Suprapubic skin (tissue), 4 donors: ENCODE measurements around the gene TGM1.

Experiments
- CTCF ChIP-seq, 2 donors: fragments of 200-600 bp in 1 of 2; fragments of 450-650 bp in 1 of 2; sonication (generic) in 1 of 2; IDR thresholded peaks; one replicate each; pipeline ENCODE4 v1.5.1; 2016 to 2019; ENCODE audit warnings: antibody characterized with exemption in 2 of 2, mild to moderate bottlenecking in 1 of 2, moderate library complexity in 1 of 2
- POLR2A ChIP-seq, 2 donors: fragments of 450-650 bp; IDR thresholded peaks; one replicate each; pipeline ENCODE4 v1.6.1; 2017; ENCODE audit warnings: antibody characterized with exemption in 2 of 2, mild to moderate bottlenecking in 2 of 2, moderate library complexity in 2 of 2
- POLR2AphosphoS5 ChIP-seq, 3 donors: sonication (generic); formaldehyde crosslinking; IDR thresholded peaks; one replicate each; pipeline ENCODE4 v1.6.1; 2017; ENCODE audit warnings: antibody characterized with exemption in 3 of 3

DNA sequence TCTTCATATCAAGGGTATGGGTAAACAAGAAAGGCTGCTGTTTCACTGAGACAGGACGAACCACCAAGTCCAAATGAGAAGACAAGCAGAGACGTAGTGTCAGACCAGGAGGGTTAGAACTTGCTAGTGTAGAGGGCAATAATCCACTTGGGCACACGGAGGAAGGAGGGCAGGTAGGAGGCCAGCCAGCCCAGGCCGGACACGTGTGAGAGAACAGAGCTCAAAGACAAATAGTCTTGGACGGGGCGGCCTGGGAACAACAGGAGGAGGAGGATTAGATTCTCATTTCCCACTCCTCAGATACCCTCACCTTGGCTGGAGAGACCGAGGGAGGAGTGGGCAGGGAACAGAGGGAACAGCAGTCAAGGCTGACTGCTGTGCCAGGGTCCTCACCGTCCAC is 27.8 kb upstream of the TGM1 start:
- TF ChIP-seq CTCF (IDR thresholded peaks at IDR 0.05) (no peak), POLR2AphosphoS5 (IDR thresholded peaks at IDR 0.05) (no peak), POLR2A (IDR thresholded peaks at IDR 0.05) (no peak)
